ENCODE data around the gene ARFRP1. TPM values are rescaled to one million over a fixed set of nuclear protein-coding genes. Genes with fewer than 3 reads are reported as not detected.

ARFRP1 gene
- total RNA-seq, 2 experiments from 2014 or later: 62.6 to 62.7 TPM

GRCh38 chr20:63748070-63748933, 40.5 kb upstream of the ARFRP1 start:
- H3K27ac Mint-ChIP-seq: no peak overlapping the region
- H3K9me3 Mint-ChIP-seq (ENCODE audit: low read depth): no peaks in the 10 kb centered on the region
- CTCF ChIA-PET: no interaction called here
- no peak overlapping the region for H3K4me3 Mint-ChIP-seq
- H3K27me3 Mint-ChIP-seq: no peaks in the 10 kb centered on the region
- DNase-seq (no peak), ATAC-seq (no peak)
- no peaks in the 10 kb centered on the region for H3K36me3 Mint-ChIP-seq
- peaks cover 18% of the 10 kb centered on the region for H3K4me1 Mint-ChIP-seq

- peaks cover 18% of the 10 kb centered on the region for H3K4me1 Mint-ChIP-seq
These were observed 39.9 kb upstream of the ARFRP1 start for GRCh38 chr20:63747622-63748069.

GRCh38 chr20:63746751-63747315, 39.1 kb upstream of the ARFRP1 start:
- no peak for DNase-seq
- Mint-ChIP-seq H3K36me3 (no peaks in the 10 kb centered on the region), H3K27me3 (no peaks in the 10 kb centered on the region), H3K27ac (no peak overlapping the region), H3K4me1 (peaks cover 15% of the 10 kb centered on the region), H3K9me3 (ENCODE audit: low read depth) (no peaks in the 10 kb centered on the region), H3K4me3 (no peak overlapping the region)
- no peak for ATAC-seq
- CTCF ChIA-PET: no interaction called here

More at GRCh38 chr20:63747622-63748069, 39.9 kb upstream of the ARFRP1 start:
- Mint-ChIP-seq H3K27me3 (no peaks in the 10 kb centered on the region), H3K36me3 (no peaks in the 10 kb centered on the region), H3K4me3 (no peak overlapping the region), H3K9me3 (ENCODE audit: low read depth) (no peaks in the 10 kb centered on the region), H3K27ac (no peak overlapping the region)
- ATAC-seq: no peak
- CTCF ChIA-PET: no interaction called here
- DNase-seq: no peak

- no peaks in the 10 kb centered on the region for H3K9me3 Mint-ChIP-seq (ENCODE audit: low read depth)
- peaks cover 13% of the 10 kb centered on the region for H3K4me1 Mint-ChIP-seq
- H3K27me3 Mint-ChIP-seq: no peaks in the 10 kb centered on the region
- no peak overlapping the region for H3K4me3 Mint-ChIP-seq
- H3K36me3 Mint-ChIP-seq: no peaks in the 10 kb centered on the region
- no peak for DNase-seq
- CTCF ChIA-PET: no interaction called here
- no peak overlapping the region for H3K27ac Mint-ChIP-seq
- no peak for ATAC-seq
These were observed 38.4 kb upstream of the ARFRP1 start for GRCh38 chr20:63745961-63746731.

- DNase-seq (no peak), ATAC-seq (no peak)
- no peaks in the 10 kb centered on the region for H3K27me3 Mint-ChIP-seq
- H3K36me3 Mint-ChIP-seq: no peaks in the 10 kb centered on the region
- H3K4me3 Mint-ChIP-seq: no peak overlapping the region
- peaks cover 6% of the 10 kb centered on the region for H3K4me1 Mint-ChIP-seq
- H3K9me3 Mint-ChIP-seq (ENCODE audit: low read depth): no peaks in the 10 kb centered on the region
- H3K27ac Mint-ChIP-seq: no peak overlapping the region
- CTCF ChIA-PET: no interaction called here
These were observed 37.6 kb upstream of the ARFRP1 start for GRCh38 chr20:63745424-63745805.

- DNase-seq (no peak), ATAC-seq (no peak)
- CTCF ChIA-PET: no interaction called here
- H3K9me3 Mint-ChIP-seq (ENCODE audit: low read depth): no peaks in the 10 kb centered on the region
- no peak overlapping the region for H3K4me3 Mint-ChIP-seq
- no peak overlapping the region for H3K27ac Mint-ChIP-seq
- H3K36me3 Mint-ChIP-seq: no peaks in the 10 kb centered on the region
- H3K27me3 Mint-ChIP-seq: no peaks in the 10 kb centered on the region
- H3K4me1 Mint-ChIP-seq: peaks cover 2% of the 10 kb centered on the region
These were observed 37.0 kb upstream of the ARFRP1 start for GRCh38 chr20:63744574-63745423.

GRCh38 chr20:63744158-63744557, 36.4 kb upstream of the ARFRP1 start:
- no peaks in the 10 kb centered on the region for H3K27me3 Mint-ChIP-seq
- DNase-seq: no peak
- no peaks in the 10 kb centered on the region for H3K4me1 Mint-ChIP-seq
- ATAC-seq: no peak
- no peak overlapping the region for H3K4me3 Mint-ChIP-seq
- no peak overlapping the region for H3K27ac Mint-ChIP-seq
- CTCF ChIA-PET: interaction anchor here (1.1 kb wide), 1 partner anchor 206 kb away, joined by 3 read pairs; no protein-coding TSS in a partner anchor
- H3K9me3 Mint-ChIP-seq (ENCODE audit: low read depth): no peaks in the 10 kb centered on the region
- no peaks in the 10 kb centered on the region for H3K36me3 Mint-ChIP-seq

- CTCF ChIA-PET: interaction anchor here (1.1 to 3.3 kb wide), 3 partner anchors 7 to 206 kb away, joined by 3 to 25 read pairs (median 18); partner anchors contain the start of genes ARFRP1 and ZGPAT
- Mint-ChIP-seq H3K27me3 (no peaks in the 10 kb centered on the region), H3K4me1 (peaks cover 2% of the 10 kb centered on the region), H3K36me3 (no peaks in the 10 kb centered on the region), H3K4me3 (no peak overlapping the region), H3K27ac (no peak overlapping the region), H3K9me3 (ENCODE audit: low read depth) (no peaks in the 10 kb centered on the region)
- ATAC-seq: no peak
- no peak for DNase-seq
These were observed 35.6 kb upstream of the ARFRP1 start for GRCh38 chr20:63743210-63743970.

GRCh38 chr20:63742381-63743024, 34.7 kb upstream of the ARFRP1 start:
- no peak for DNase-seq
- no peaks in the 10 kb centered on the region for H3K36me3 Mint-ChIP-seq
- CTCF ChIA-PET: interaction anchor here (0.6 to 3.3 kb wide), 3 partner anchors 8 to 205 kb away, joined by 3 to 25 read pairs (median 18); partner anchors contain the start of genes ARFRP1, PTK6 and ZGPAT
- no peak for ATAC-seq
- H3K27me3 Mint-ChIP-seq: no peaks in the 10 kb centered on the region
- no peak overlapping the region for H3K4me3 Mint-ChIP-seq
- no peaks in the 10 kb centered on the region for H3K9me3 Mint-ChIP-seq (ENCODE audit: low read depth)
- no peak overlapping the region for H3K27ac Mint-ChIP-seq
- peaks cover 3% of the 10 kb centered on the region for H3K4me1 Mint-ChIP-seq

GRCh38 chr20:63741676-63742380, 34.1 kb upstream of the ARFRP1 start:
- H3K27me3 Mint-ChIP-seq: no peaks in the 10 kb centered on the region
- peaks cover 6% of the 10 kb centered on the region for H3K4me1 Mint-ChIP-seq
- ATAC-seq (no peak), DNase-seq (peak; percentile 40)
- H3K9me3 Mint-ChIP-seq (ENCODE audit: low read depth): no peaks in the 10 kb centered on the region
- H3K36me3 Mint-ChIP-seq: no peaks in the 10 kb centered on the region
- CTCF ChIA-PET: interaction anchor here (0.6 to 3.3 kb wide), 3 partner anchors 9 to 204 kb away, joined by 3 to 25 read pairs (median 18); partner anchors contain the start of genes ARFRP1, PTK6 and ZGPAT
- H3K4me3 Mint-ChIP-seq: no peak overlapping the region
- H3K27ac Mint-ChIP-seq: no peak overlapping the region

- Mint-ChIP-seq H3K4me3 (no peak overlapping the region), H3K36me3 (no peaks in the 10 kb centered on the region), H3K4me1 (peaks cover 11% of the 10 kb centered on the region), H3K27me3 (no peaks in the 10 kb centered on the region), H3K27ac (no peak overlapping the region), H3K9me3 (ENCODE audit: low read depth) (no peaks in the 10 kb centered on the region)
- no peak for ATAC-seq
- DNase-seq: no peak
- CTCF ChIA-PET: interaction anchor here (1.0 to 3.3 kb wide), 4 partner anchors 9 to 34 kb away, joined by 3 to 25 read pairs (median 11); partner anchors contain the start of genes ARFRP1 and ZGPAT
These were observed 33.5 kb upstream of the ARFRP1 start for GRCh38 chr20:63741354-63741675.
